22Rv1 (cell line): ENCODE data around the gene LUZP1.

Source experiments
- ZFX ChIP-seq: fragments of 450-650 bp; IDR thresholded peaks from 2 replicates; pipeline ENCODE4 v1.6.1; 2017; ENCODE audit warnings: antibody characterized with exemption, borderline replicate concordance
- TF ChIP-seq, protein P1 (sequence below): fragments of 450-650 bp; IDR thresholded peaks from 2 replicates; pipeline ENCODE4 v1.5.1; 2017; ENCODE audit warnings: mild to moderate bottlenecking

DNA sequence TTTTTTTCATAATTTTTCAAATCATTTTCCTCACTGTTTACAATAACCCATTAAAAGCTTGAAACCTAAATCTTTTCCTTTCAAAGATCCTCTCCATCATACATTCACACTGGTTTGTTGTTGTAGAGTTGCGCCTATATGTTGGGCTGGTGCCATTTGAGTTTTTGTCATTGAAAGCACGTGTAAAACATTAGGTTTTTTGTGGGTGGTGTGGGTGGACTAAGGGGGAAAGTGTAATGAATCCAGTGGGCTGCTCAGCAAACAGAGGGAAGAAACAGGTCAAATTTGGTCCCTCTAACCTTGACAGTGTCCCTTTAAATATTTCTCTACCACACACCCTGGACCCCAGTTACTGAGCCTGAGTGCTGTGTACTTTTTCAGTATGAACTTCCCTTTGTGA, 102.6 kb downstream of the LUZP1 start:
- TF ChIP-seq, protein P1, sequence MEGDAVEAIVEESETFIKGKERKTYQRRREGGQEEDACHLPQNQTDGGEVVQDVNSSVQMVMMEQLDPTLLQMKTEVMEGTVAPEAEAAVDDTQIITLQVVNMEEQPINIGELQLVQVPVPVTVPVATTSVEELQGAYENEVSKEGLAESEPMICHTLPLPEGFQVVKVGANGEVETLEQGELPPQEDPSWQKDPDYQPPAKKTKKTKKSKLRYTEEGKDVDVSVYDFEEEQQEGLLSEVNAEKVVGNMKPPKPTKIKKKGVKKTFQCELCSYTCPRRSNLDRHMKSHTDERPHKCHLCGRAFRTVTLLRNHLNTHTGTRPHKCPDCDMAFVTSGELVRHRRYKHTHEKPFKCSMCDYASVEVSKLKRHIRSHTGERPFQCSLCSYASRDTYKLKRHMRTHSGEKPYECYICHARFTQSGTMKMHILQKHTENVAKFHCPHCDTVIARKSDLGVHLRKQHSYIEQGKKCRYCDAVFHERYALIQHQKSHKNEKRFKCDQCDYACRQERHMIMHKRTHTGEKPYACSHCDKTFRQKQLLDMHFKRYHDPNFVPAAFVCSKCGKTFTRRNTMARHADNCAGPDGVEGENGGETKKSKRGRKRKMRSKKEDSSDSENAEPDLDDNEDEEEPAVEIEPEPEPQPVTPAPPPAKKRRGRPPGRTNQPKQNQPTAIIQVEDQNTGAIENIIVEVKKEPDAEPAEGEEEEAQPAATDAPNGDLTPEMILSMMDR, result no peak
- no peak for TF ChIP-seq ZFX
